IPS-15b (cell line): ENCODE results near the gene OPRL1.

ENCODE experiments used
- H3K27me3 ChIP-seq: one replicate; pipeline ENCODE4 v1.6.1; 2013; ENCODE audit warnings: low read length; ENCODE audit not compliant: control insufficient read depth, insufficient read depth
- H3K36me3 ChIP-seq: one replicate; pipeline ENCODE4 v1.6.1; 2013; ENCODE audit warnings: low read length; ENCODE audit not compliant: control insufficient read depth, insufficient read depth
- H3K4me1 ChIP-seq: one replicate; pipeline ENCODE4 v1.6.1; 2013; ENCODE audit warnings: mild to moderate bottlenecking, low read length; ENCODE audit not compliant: control insufficient read depth, insufficient read depth
- H3K4me3 ChIP-seq: one replicate; pipeline ENCODE4 v1.5.1; 2013; ENCODE audit warnings: low read depth, low read length
- H3K9ac ChIP-seq: one replicate; pipeline ENCODE4 v1.6.1; 2013; ENCODE audit warnings: low read depth, mild to moderate bottlenecking, low read length
- H3K9me3 ChIP-seq: one replicate; pipeline ENCODE4 v1.6.1; 2013; ENCODE audit warnings: mild to moderate bottlenecking, low read length; ENCODE audit not compliant: control insufficient read depth, insufficient read depth

OPRL1 gene

DNA sequence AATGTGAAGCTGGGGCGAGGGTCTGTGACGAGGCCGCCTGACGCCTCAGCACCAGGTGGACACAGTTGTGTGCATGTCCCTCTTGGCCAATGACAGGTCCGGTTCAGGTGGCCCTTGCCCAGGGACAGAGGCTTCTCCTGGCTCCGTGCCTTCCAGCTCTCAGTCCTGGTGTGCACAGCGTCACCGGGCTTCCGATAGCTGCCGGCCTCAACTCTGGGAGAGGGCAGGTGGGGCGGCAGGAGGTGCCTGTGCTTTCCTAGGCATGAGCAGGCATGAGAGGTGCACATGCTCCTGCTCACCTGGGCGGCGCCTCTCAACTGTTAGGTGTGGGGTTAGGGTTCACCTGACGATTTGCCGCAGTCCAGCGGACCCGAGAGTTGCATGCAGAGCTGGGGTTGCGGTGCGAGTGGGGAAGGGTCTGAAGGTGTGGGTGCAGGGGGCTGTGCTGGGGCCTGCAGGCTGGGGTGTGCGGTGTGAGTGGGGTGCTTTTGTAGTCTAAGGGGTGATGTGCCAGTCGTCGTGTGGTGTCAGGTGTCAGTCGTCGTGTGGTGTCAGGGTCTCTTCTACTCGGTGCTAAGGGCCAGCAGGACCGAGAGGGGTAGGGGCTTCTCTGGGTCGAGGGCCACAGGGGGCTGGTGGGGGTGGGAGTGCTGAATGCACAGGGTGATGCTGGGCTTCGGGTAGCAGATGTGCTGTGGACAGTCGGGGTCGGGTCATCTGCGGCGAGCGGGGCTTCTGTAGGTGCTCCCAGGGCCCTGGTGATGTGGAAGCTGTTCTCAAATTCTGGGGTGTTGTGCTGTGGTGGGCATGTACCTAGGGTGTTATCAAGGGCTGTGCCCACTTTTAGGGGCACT is 26.7 kb upstream of the OPRL1 start:
- no peaks in the 10 kb centered on the region for H3K36me3 ChIP-seq
- H3K9ac ChIP-seq, result no peak overlapping the region
- H3K4me1 ChIP-seq, result peaks cover 6% of the 10 kb centered on the region
- H3K4me3 ChIP-seq, result no peak overlapping the region
- peaks cover 21% of the 10 kb centered on the region for H3K27me3 ChIP-seq
- no peaks in the 10 kb centered on the region for H3K9me3 ChIP-seq

DNA sequence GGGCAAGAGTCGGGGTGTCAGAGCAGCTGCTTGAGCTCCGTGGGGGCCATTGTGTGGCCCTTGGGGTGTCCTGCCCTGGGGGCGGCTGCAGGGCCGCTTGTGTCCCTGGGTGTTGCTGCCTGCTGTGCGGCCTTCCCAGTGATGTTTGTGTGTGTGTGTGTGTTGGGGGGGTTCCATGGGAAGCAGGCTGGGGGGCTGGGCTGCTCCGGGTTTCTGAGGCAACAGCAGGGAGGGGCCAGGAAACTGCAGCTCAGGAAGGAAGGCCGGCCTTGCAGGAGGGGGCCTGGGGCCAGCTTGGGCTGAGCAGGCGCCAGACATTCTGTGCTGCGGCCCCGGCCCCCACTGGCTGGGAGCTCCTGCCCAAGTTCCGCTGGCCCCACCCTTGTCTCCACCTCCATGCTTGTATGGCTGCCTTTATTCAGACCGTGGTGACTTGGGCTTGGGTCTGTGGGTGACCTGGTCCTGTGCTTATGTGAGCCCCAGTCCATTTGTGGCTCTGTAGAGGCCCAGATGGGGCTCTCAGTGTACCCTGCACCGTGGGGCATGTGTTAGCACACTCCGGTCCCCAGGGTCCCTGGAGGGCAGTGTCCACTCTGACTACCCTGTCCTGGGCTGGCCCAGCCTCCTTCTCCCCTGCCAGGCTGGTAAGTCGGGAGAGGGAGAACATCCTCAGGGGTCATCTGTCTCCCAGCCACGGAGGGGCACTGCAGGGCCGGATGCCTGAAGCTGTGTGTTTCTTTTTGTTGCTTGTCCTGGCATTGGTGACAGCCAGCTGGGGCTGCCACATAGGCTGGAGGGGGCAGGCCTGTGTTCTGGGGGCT is 25.8 kb upstream of the OPRL1 start:
- Histone ChIP-seq H3K36me3 (no peaks in the 10 kb centered on the region), H3K27me3 (peaks cover 16% of the 10 kb centered on the region), H3K9ac (no peak overlapping the region), H3K4me3 (no peak overlapping the region), H3K9me3 (no peaks in the 10 kb centered on the region), H3K4me1 (peaks cover 6% of the 10 kb centered on the region)

DNA sequence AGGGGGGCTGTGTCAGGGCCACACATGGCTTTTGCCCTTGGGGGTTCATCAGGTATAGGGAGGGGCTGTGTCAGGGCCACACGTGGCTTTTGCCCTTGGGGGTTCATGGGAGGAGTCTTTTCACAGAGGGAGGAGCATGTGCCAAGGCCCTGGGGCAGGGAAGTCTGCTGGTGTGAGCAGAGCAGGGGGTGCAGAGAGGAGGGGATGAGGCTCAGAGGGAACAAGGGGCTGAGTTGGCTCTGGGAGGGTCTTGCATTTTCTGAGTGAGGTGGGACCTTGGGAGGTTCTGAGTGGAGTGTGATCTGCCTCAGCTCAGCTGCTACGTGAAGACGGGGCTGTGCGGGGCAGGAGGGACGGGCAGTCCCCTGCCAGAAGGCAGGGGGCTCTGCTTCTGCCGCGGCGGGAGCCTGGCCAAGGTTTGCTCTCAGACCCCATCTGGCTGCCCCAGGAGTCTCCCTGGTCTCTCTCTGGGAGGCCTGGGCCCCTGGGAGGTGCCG is 24.4 kb upstream of the OPRL1 start:
- H3K4me3 ChIP-seq, result no peak overlapping the region
- H3K36me3 ChIP-seq, result no peaks in the 10 kb centered on the region
- H3K27me3 ChIP-seq, result peaks cover 9% of the 10 kb centered on the region
- peaks cover 6% of the 10 kb centered on the region for H3K4me1 ChIP-seq
- H3K9ac ChIP-seq, result no peak overlapping the region
- H3K9me3 ChIP-seq, result no peaks in the 10 kb centered on the region

DNA sequence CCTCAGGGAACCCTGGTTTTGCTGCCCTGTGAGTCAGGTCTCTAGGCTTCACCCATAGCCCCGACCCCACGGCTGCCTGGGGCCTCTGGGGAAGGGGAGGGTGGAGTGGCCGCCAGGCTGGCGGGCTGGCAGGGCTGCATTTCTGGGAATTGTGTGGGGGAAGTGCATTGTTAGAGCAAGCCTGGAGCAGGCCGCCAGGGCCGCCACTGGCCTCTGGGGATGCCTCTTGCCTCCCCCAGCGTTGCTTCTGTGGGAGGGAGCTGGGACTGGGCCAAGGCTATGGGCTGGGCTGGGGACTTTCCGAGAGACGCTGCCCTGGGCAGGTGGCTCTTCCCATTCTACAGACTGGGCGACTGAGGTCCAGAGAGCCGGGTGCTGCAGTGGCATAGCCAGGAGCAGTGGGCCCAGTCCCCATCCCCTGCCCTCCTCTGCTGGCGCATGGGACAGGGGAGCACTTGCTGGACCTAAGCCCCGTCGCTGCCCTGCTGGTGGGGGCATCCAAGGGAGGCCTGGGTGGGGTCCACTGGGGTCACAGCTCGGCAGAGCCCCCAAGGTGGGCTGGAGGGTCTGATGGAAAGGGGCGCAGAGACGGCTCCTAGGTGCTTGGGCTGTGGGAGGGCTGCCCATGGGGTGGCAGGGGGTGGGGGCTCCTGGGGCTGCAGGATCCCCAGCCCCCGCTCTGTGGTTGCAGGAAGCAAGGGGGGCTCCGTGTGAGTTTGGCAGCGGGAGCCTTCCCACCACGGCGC is 23.8 kb upstream of the OPRL1 start:
- H3K36me3 ChIP-seq, result no peaks in the 10 kb centered on the region
- H3K27me3 ChIP-seq, result peaks cover 6% of the 10 kb centered on the region
- H3K9me3 ChIP-seq, result no peaks in the 10 kb centered on the region
- no peak overlapping the region for H3K4me3 ChIP-seq
- peaks cover 6% of the 10 kb centered on the region for H3K4me1 ChIP-seq
- H3K9ac ChIP-seq, result no peak overlapping the region

DNA sequence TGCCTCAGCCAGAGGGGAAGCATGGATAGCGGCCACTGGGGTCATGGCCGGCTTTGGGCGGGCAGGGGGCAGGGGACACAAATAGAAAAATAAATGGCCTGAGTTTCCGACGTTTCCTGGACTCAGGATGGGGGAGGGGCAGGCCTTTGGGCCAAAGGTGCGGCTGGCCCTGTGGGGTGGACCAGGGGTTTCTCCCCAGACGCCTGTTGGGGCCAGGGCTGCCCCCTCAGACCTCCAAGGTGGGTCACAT is 23.3 kb upstream of the OPRL1 start:
- H3K9ac ChIP-seq, result no peak overlapping the region
- no peaks in the 10 kb centered on the region for H3K36me3 ChIP-seq
- no peak overlapping the region for H3K4me3 ChIP-seq
- H3K27me3 ChIP-seq, result peaks cover 6% of the 10 kb centered on the region
- H3K9me3 ChIP-seq, result no peaks in the 10 kb centered on the region
- H3K4me1 ChIP-seq, result peaks cover 6% of the 10 kb centered on the region

DNA sequence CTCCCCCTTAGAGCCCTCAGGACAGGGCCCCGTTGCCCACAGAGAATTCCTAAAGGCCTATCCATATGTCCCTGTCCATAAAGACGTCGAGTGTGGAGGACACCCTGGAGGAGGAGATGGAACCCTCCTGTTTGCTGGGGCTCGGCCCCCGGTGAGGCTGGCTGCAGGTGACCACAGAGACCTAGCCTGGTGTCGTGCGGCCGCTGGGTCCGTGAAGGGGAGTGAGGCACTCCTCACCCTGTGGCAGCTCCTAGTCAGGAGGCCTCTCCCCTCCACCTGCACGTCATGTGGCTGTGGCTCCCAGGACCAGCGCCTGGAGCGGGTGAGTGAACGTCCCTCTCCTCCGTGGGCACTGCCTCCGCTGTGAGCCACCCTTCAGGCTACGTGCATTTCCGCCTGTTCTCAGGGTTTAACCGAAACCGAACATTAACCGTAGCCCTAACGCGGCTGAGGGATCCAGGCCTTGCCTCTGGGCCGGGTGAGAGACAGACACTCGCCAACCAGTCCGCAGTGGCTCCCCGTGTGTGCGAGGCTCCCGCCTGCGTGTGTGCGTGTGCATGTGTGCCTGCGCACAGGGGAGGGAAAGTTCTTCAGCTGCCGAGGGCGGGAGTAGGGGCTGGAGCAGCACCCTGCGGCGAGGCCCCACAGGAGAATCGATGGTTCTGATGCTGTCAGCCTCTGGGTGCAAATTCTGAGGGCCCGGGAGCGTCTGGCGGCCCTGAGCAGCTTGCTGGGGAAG is 22.8 kb upstream of the OPRL1 start:
- H3K9ac ChIP-seq, result no peak overlapping the region
- H3K36me3 ChIP-seq, result no peaks in the 10 kb centered on the region
- peaks cover 6% of the 10 kb centered on the region for H3K27me3 ChIP-seq
- no peaks in the 10 kb centered on the region for H3K9me3 ChIP-seq
- H3K4me1 ChIP-seq, result peaks cover 6% of the 10 kb centered on the region
- peak overlapping the region; percentile 32 for H3K4me3 ChIP-seq

DNA sequence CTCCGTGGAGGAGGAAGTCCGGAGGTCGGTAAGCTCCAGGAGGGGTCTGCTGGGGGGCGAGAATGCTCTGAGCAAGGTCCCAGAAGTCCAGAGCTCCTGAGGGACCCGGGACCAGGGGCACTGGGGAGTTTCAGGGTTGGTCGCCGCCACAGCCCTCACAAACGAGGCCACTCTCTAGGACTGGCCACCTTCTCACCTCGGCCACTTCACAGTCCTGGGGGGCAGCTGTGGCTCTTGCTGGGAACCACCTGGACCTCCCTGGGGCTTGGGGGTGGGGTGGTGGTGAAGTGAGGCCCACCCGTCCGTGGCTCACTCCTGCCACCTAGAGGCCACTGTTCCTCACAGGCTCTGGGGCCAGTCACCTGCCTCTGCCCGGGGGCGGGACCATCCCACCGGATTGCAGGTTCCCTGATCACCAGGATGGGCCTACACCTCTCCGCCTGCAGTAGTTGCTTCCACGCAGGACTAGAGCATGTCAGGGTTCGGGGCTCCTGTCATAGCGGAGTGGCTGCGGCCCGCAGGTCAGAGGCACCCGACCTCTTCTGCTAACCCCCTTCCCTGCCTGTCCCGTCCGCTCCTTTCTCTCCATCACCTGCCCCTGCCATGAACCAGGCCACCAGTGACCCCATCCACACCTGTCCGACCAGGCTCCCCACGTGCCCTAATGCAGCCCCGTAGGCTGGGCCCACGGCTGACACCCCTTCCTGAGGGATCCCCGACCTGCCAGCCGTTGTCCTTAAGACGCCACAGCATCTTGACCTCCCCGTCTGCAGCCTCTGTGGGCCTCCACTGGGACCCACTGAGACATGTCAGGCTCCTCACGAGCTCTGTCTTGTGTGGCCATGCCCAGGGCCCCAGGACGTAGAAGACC is 22.0 kb upstream of the OPRL1 start:
- H3K9ac ChIP-seq, result no peak overlapping the region
- H3K27me3 ChIP-seq, result peaks cover 2% of the 10 kb centered on the region
- peaks cover 6% of the 10 kb centered on the region for H3K4me1 ChIP-seq
- H3K4me3 ChIP-seq, result peak overlapping the region; percentile 32
- H3K9me3 ChIP-seq, result no peaks in the 10 kb centered on the region
- no peaks in the 10 kb centered on the region for H3K36me3 ChIP-seq

DNA sequence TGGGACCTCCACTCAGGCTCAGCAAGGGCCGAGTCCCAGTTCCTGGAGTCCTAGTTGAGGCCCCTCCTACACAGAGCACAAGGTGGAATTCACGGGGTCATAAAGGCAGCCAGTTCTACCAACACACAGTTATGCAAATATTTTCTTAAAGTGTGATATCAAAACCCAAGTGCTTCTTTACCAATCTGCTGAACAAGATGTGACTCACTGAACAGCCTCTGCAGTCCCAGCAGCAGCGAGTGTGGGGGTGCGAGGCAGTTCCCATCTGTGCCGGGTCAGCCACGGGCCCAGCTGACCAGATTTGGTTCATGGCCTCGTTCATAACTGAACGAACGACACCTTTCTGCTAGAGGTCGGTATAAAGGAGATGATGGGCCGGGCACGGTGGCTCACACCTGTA is 21.3 kb upstream of the OPRL1 start:
- peaks cover 2% of the 10 kb centered on the region for H3K27me3 ChIP-seq
- H3K9me3 ChIP-seq, result no peaks in the 10 kb centered on the region
- peaks cover 6% of the 10 kb centered on the region for H3K4me1 ChIP-seq
- H3K9ac ChIP-seq, result no peak overlapping the region
- H3K36me3 ChIP-seq, result no peaks in the 10 kb centered on the region
- no peak overlapping the region for H3K4me3 ChIP-seq

DNA sequence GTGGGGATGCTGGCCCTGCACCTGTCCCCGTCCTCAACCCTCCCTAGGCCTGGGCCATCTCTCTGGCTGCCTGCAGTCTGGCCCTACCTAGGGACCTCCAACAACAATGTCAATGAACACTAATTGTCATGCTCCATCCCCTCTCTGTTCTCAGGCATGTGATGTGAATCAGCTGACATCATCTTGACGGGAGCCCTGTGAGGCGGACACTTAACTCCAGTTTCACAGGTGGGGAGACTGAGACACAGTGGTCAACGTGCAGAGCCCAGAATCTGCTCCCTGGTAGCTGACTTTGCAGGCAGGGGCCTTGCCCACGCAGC is 17.6 kb upstream of the OPRL1 start:
- Histone ChIP-seq H3K4me1 (peaks cover 2% of the 10 kb centered on the region), H3K9me3 (no peaks in the 10 kb centered on the region), H3K4me3 (peak overlapping the region; percentile 75), H3K9ac (peak overlapping the region; percentile 76), H3K27me3 (no peaks in the 10 kb centered on the region), H3K36me3 (no peaks in the 10 kb centered on the region)

DNA sequence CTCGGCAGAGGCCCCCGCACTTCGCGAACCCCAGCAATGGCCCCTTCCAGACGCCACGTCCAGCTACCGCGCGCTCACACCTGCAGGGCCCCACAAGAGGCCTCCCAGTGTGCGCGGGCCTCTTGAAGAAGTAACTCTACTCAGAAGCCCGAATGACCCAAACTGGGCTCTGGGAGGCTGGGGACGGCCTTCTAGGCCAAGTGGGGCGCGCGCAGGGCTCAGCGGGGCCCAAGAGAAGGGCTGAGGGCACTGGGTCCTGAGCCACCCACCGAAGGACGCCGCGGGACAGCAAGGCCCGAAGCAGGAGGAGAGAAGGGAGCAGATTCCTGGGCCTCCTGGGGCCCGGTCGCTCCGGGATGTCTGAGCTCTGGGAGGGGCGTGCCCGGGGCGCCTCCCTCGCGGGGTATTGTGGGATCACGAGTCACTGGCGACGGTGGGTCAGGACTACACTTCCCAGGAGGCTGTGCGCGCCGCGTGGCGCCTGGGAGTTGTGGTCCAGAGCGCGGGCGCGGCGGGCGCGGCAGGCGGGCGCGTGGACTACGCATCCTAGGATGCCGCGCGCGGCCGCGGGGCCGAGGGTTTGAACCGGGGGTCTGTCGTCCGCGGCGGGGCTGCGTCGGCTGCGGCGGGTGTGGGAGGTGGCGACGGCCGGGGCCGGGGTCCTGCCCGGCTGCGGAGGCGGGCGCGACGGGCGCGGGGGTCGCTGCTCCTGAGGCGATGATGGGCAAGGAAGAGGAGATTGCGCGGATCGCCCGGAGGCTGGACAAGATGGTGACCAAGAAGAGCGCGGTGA is 17.1 kb upstream of the OPRL1 start, which contains the start of gene TCEA2:
TCEA2 (plus strand) TSS at position 603 of the 793 bp plus-strand sequence; CDS start at position 718, 115 bp downstream.
- Histone ChIP-seq H3K9ac (peak within 1 kb of the TSS; percentile 76), H3K36me3 (no peaks in the 10 kb centered on the region), H3K9me3 (no peaks in the 10 kb centered on the region), H3K4me3 (peak within 1 kb of the TSS; percentile 75), H3K4me1 (no peaks in the 10 kb centered on the region), H3K27me3 (no peaks in the 10 kb centered on the region)
